KMS-11 (cell line): ENCODE results near the gene MAN2B2.

Source experiments
- H2AFZ ChIP-seq: fragments of 200-600 bp; sonication (generic); 2 replicates; pipeline ENCODE4 v1.6.1; 2016; ENCODE audit warnings: antibody characterized with exemption, mixed run types, low read depth
- H3K27ac ChIP-seq: fragments of 200-600 bp; sonication (generic); 2 replicates; pipeline ENCODE4 v1.6.1; 2016; ENCODE audit warnings: mild to moderate bottlenecking, mixed run types
- H3K27me3 ChIP-seq: fragments of 200-600 bp; sonication (generic); 2 replicates; pipeline ENCODE4 v1.6.1; 2017; ENCODE audit warnings: mild to moderate bottlenecking, low read depth, mixed run types, moderate library complexity; ENCODE audit not compliant: insufficient read depth
- H3K36me3 ChIP-seq: fragments of 200-600 bp; sonication (generic); 2 replicates; pipeline ENCODE4 v1.6.1; 2017; ENCODE audit warnings: mild to moderate bottlenecking, mixed run types; ENCODE audit not compliant: insufficient read depth
- H3K4me1 ChIP-seq: fragments of 200-600 bp; sonication (generic); 2 replicates; pipeline ENCODE4 v1.6.1; 2016; ENCODE audit warnings: mild to moderate bottlenecking, low read depth, mixed run types; ENCODE audit not compliant: poor library complexity, severe bottlenecking
- H3K4me2 ChIP-seq: fragments of 200-600 bp; sonication (generic); 2 replicates; pipeline ENCODE4 v1.7.0; 2016; ENCODE audit warnings: mild to moderate bottlenecking, mixed run types
- H3K4me3 ChIP-seq: fragments of 200-600 bp; sonication (generic); IDR thresholded peaks from 2 replicates; pipeline ENCODE4 v1.6.1; 2017; ENCODE audit warnings: low read depth, low read length, mixed read lengths; ENCODE audit not compliant: insufficient read depth
- H3K79me2 ChIP-seq: fragments of 200-600 bp; sonication (generic); 2 replicates; pipeline ENCODE4 v1.6.1; 2016; ENCODE audit warnings: low read depth, mixed run types; ENCODE audit not compliant: insufficient read depth
- H3K9ac ChIP-seq: fragments of 200-600 bp; sonication (generic); 2 replicates; pipeline ENCODE4 v1.6.1; 2016; ENCODE audit warnings: mild to moderate bottlenecking, mixed run types
- H4K20me1 ChIP-seq: fragments of 200-600 bp; sonication (generic); 2 replicates; pipeline ENCODE4 v1.6.1; 2016; ENCODE audit warnings: mild to moderate bottlenecking, mixed run types; ENCODE audit not compliant: insufficient read depth
- TF ChIP-seq, protein P1 (sequence below): fragments of 200-600 bp; sonication (generic); conservative IDR thresholded peaks from 2 replicates; pipeline ENCODE4 v1.6.1; 2017; ENCODE audit warnings: low read depth, mild to moderate bottlenecking, antibody characterized with exemption, low read length, moderate library complexity, mixed read lengths

Gene MAN2B2

GRCh38 chr4:6618386-6619115 is 43.6 kb downstream of the MAN2B2 start:
- TF ChIP-seq, protein P1, sequence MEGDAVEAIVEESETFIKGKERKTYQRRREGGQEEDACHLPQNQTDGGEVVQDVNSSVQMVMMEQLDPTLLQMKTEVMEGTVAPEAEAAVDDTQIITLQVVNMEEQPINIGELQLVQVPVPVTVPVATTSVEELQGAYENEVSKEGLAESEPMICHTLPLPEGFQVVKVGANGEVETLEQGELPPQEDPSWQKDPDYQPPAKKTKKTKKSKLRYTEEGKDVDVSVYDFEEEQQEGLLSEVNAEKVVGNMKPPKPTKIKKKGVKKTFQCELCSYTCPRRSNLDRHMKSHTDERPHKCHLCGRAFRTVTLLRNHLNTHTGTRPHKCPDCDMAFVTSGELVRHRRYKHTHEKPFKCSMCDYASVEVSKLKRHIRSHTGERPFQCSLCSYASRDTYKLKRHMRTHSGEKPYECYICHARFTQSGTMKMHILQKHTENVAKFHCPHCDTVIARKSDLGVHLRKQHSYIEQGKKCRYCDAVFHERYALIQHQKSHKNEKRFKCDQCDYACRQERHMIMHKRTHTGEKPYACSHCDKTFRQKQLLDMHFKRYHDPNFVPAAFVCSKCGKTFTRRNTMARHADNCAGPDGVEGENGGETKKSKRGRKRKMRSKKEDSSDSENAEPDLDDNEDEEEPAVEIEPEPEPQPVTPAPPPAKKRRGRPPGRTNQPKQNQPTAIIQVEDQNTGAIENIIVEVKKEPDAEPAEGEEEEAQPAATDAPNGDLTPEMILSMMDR, result no peak
- H3K36me3 ChIP-seq, result no peaks in the 10 kb centered on the region
- H3K4me1 ChIP-seq, result no peaks in the 10 kb centered on the region
- no peaks in the 10 kb centered on the region for H3K79me2 ChIP-seq
- H3K27me3 ChIP-seq, result no peaks in the 10 kb centered on the region
- no peaks in the 10 kb centered on the region for H4K20me1 ChIP-seq
- no peak overlapping the region for H3K9ac ChIP-seq
- H2AFZ ChIP-seq, result no peak overlapping the region
- no peak overlapping the region for H3K27ac ChIP-seq
- no peak overlapping the region for H3K4me2 ChIP-seq
- no peak overlapping the region for H3K4me3 ChIP-seq

- Histone ChIP-seq H3K9ac (no peak overlapping the region), H3K36me3 (no peaks in the 10 kb centered on the region), H3K4me3 (no peak overlapping the region), H3K4me1 (no peaks in the 10 kb centered on the region), H3K27ac (no peak overlapping the region), H3K79me2 (no peaks in the 10 kb centered on the region), H4K20me1 (no peaks in the 10 kb centered on the region), H2AFZ (no peak overlapping the region), H3K4me2 (no peak overlapping the region), H3K27me3 (no peaks in the 10 kb centered on the region)
- TF ChIP-seq, protein P1, result no peak
These were observed 44.1 kb downstream of the MAN2B2 start for GRCh38 chr4:6619116-6619465.

DNA sequence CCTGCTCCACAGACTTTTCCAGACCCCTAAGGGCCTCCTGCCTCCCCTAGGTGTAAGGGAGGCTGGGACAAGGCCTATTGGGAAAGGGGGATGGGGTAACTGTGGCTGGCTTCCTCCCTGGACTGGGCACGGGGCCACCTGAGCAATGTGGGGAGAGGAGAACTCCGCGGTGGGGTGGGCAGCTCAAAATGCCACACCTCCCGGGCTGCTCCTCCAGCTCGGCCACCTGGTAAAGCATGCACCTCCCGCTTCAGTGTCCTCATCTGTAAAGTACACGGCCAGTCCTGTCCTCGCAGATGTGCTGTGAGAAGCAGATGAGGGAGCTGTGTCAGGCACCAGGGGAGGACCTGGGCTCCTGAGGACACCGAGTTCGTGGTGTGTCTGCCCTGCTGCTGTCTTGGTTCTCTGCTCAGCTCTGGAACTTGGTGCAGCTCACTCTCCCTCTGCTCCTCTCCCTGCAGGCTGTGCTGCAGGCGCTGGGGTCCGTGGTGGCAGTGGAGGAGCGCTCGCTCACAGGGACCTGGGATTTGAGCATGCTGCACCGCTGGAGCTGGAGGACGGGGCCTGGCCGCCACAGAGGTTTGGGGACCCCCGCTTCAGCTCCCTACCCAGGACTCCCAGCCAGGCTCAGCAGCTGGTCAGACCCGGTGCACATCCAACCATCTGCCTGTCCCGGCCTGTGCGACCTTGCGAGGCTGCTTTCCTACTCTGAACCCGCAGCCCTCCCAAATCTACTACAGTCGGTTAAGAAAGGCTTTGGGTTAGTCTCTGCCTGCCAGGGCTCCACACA is 44.7 kb downstream of the MAN2B2 start:
- no peak overlapping the region for H3K9ac ChIP-seq
- H3K27ac ChIP-seq, result no peak overlapping the region
- H3K79me2 ChIP-seq, result no peaks in the 10 kb centered on the region
- H3K27me3 ChIP-seq, result no peaks in the 10 kb centered on the region
- TF ChIP-seq, protein P1, result no peak
- H3K4me2 ChIP-seq, result no peak overlapping the region
- no peaks in the 10 kb centered on the region for H4K20me1 ChIP-seq
- H2AFZ ChIP-seq, result no peak overlapping the region
- no peaks in the 10 kb centered on the region for H3K36me3 ChIP-seq
- H3K4me1 ChIP-seq, result no peaks in the 10 kb centered on the region
- no peak overlapping the region for H3K4me3 ChIP-seq

- Histone ChIP-seq H3K4me2 (no peak overlapping the region), H3K27ac (no peak overlapping the region), H2AFZ (no peak overlapping the region), H3K4me3 (no peak overlapping the region), H4K20me1 (no peaks in the 10 kb centered on the region), H3K36me3 (no peaks in the 10 kb centered on the region), H3K9ac (no peak overlapping the region), H3K27me3 (no peaks in the 10 kb centered on the region), H3K79me2 (no peaks in the 10 kb centered on the region), H3K4me1 (no peaks in the 10 kb centered on the region)
- TF ChIP-seq, protein P1, result no peak
These were observed 45.3 kb downstream of the MAN2B2 start for GRCh38 chr4:6620296-6620695.
